GM20431 (cell line): ENCODE measurements around the gene SLC48A1.

Experiments used
- in situ Hi-C: fragments of 300-500 bp; cut with MseI, MboI; formaldehyde crosslinking; loops from one replicate; pipeline ENCODE4 v1.15.0; 2020; ENCODE audit warnings: low sequenced_read_pairs; ENCODE audit not compliant: unreplicated experiment

Gene SLC48A1

DNA sequence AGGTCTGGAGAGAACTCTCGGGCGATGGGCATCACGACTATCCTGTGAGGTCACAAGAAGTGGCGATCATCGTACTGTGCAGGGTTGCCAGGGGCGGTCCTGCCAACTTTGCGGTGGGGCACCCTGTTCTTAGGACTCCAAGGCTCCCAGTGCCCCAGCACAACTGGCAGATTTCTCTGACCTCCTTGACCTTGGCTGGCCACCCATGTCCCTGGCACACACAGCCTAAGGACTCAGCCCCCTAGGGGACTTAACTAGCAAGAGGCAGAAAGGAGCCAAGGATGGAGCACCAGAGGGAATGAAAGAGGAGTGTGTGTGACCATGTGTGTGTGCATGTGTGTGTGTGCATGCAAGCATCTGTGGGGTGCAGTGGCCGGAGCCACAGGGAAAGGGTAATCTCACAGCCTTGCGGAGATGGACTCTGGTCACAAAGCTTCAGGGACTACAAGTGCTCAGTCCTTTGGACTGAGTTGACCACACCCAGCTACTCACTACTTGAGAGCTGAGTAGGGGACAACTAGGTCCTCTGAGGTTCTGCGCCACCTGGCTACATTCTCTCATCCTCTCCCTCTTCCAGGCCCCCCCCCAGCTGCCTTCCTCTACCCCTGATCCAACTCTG, 13.7 kb downstream of the SLC48A1 start:
- in situ Hi-C loops, result loop anchor here (5.0 kb wide), 1 partner anchor 56 kb away; no protein-coding TSS in a partner anchor

DNA sequence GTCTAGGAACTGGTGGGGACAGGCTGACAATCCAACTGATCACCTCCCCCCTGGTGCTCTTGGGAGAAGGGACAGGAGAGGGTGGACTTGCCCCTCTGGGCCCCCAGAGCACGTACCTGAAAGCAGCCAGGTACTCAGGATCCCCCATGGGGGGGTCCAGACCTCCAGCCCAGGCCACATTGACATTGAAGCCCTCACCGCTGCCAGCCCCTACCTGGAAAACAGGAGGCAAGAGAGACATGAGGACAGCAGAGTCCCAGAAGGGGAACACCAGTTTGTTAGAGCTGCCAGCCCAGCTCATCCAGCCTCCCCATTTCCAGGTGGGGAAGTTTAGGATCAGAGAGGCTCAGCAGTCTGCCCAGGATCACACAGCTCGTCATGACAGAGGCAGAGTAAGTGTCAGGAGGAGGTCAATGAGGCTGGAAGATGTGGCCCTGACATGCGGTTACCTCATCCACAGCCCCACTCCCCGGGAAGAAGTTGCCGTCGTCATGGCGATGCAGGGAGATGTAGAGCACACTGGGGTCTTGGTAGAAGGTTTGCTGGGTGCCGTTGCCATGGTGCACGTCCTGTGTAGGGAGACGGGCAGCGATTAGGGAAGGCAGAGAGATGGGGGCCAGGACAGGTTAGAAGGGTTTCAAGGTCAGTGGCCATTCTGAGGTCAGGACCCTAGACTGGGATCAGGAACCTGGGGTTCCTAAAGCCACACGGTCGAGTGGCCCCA, 14.7 kb downstream of the SLC48A1 start:
- in situ Hi-C loops, result loop anchor here (5.0 kb wide), 1 partner anchor 55 kb away; no protein-coding TSS in a partner anchor

- in situ Hi-C loops, result loop anchor here (5.0 kb wide), 1 partner anchor 53 kb away; no protein-coding TSS in a partner anchor
Measured at GRCh38 chr12:47789141-47789540, 16.1 kb downstream of the SLC48A1 start.

- in situ Hi-C loops, result loop anchor here (5.0 kb wide), 1 partner anchor 52 kb away; no protein-coding TSS in a partner anchor
Measured at GRCh38 chr12:47789712-47790489, 16.9 kb downstream of the SLC48A1 start.

GRCh38 chr12:47790676-47791350, 17.8 kb downstream of the SLC48A1 start:
- in situ Hi-C loops, result no loop called here

DNA sequence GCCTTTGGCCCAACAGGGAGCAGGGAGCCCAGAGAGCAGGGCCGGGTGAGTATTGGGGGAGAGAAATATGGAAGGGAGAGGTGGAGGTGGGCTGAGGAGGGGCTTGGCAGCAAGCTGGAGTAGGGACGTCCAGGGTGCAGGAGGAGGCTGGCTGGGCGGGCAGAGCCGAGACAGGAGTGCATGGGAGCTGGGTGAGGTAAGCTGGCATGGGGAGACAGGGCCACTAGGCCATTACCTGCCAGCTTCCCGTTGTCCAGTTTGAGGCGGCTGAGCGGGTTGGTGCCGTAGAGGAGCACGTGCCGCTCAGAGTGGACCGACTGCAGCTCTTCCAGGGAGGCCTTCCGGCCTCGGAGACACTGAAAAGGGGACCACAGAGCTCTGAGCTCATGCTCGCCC, 18.3 kb downstream of the SLC48A1 start:
- in situ Hi-C loops, result no loop called here

DNA sequence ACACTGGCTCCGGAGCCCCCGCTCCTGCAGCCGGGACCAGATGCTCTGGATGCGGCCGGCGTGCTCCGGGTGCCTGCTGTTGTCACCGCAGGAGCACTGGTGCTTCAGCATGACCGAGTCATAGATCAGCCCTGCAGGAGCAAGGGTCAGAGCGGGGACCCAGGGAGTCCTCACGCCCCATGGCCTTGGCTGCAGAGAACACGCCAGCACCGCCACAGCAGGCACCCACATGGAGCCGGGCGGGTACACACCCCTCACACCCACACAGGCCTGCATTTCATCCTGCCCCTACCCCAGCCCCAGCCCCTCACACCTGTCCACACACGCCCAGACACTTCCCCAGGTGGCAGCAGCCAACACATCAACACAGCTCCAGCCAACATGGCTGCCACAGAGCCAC, 18.8 kb downstream of the SLC48A1 start:
- in situ Hi-C loops, result no loop called here

DNA sequence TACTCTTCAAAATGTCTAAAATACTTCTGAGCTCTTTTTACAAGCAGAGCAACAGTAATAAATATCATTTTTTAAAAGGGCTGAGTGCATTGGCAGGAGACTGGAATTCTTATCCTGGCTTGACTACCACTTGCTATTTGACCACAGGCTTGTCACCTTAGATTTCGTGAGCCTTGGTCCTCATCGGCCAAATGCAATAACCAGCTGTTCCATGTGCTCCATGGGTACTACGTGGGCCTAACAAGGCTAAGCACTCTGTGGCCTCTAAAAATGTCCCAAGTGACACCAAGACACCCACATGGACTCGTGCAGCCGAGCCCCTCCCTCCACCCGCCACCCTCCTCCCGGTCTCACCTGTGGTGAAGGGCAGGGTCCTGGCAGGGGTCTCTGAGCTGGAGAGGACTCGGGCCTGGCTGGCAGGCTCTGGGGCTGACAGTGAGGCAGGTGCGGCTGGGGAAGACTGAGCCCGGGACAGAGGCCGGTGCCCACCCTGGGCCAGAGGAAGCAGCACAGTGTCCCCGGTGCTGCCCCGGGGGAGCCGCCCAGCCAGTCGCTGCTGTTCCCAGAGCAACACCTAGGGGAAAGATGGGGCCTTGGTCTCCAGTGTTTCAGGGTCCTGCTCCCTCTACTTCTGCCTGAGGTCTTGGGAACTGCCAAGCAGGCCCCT, 20.1 kb downstream of the SLC48A1 start:
- in situ Hi-C loops, result no loop called here

GRCh38 chr12:47794679-47795078, 21.6 kb downstream of the SLC48A1 start:
- in situ Hi-C loops, result no loop called here

DNA sequence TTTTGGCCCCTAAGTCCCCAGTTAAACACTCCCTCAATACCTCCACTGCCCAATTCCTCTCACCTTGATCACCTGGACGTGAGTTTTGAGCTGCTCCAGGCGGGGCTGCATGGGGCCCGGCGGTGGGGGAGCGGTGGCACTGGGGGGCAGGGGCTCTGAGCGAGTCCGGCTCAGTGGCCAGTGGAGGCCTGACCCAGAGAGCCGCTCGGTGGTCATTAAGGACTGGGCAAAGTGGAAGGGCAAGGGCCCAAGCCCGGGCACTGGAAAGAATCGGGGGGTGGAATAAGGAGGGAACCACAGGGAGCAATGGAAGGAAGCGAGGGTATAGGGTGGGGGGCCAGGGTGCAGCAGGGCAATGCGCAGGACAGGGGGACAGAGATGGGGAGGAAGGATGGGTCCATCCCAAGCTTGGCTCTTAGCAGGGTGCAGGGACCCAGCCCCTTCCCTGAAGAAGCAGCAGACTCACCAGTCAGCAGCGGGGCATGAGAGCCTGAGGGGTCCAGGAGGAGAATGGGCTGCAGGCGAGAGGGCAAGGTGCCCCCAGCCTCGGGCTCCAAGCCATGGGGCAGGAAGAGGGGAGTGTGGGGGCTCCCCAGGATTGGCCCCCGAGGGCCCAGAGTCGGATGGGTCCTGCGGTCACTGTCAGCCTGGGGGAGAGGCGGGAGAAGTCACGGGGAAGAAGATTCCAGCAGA, 22.2 kb downstream of the SLC48A1 start:
- in situ Hi-C loops, result no loop called here

DNA sequence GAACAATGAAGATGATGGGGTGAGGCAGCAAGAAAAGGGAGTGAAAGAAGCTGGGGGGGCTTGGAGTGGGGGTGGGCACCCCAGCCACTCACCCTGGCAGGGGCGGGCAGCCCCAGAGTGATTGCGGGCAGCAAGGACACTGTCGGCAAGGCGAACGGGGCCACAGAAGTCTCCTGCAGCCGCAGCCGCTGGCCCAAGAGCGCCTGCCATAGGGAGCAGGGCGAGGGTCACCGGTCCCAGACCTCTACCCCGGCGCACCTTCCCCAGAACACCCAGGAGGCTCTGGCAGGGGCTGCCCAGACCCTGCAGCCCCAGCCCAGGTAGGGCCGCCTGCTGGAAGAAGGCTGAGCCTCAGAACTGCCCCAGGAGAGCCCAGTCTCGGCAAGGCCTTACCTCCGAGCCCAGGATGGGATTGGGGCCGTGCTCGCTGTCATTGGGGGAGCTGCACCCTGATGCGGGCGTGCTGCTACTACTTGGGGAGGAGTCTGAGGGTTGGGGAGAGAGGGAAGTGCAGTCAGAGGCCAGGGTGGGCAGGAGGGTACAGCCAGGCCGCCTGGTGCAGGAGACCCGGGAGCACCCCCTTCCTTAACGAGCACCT, 22.9 kb downstream of the SLC48A1 start:
- in situ Hi-C loops, result no loop called here

GRCh38 chr12:47797441-47797840, 24.4 kb downstream of the SLC48A1 start:
- in situ Hi-C loops, result no loop called here

DNA sequence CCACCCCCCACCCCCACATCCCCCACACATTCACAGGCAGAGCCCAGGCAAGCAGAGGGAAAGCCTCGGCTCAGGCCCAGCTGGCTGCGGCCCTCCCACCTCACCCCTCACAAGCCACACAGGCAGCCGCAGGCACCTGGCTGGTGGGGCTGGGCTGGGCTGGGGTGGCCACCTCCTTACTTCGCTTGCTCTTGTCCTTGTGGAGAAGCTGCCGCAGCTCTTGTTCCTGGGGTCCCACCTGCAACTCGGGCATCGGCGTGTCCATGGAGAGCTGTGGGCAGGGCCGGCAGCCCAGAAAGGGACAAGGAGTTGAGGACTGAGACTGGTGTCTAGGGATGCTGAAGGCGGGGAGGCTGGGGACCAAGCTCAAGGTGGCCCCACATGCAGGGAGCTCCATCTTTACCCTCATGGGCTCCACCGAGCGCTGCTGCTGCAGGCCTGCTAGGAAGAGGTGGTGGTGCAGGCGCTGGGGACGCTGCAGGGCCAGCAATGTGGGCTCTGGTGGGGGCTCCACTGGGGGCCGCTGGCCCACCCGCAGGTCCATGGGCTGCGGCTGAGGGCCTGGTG, 25.4 kb downstream of the SLC48A1 start:
- in situ Hi-C loops, result no loop called here

DNA sequence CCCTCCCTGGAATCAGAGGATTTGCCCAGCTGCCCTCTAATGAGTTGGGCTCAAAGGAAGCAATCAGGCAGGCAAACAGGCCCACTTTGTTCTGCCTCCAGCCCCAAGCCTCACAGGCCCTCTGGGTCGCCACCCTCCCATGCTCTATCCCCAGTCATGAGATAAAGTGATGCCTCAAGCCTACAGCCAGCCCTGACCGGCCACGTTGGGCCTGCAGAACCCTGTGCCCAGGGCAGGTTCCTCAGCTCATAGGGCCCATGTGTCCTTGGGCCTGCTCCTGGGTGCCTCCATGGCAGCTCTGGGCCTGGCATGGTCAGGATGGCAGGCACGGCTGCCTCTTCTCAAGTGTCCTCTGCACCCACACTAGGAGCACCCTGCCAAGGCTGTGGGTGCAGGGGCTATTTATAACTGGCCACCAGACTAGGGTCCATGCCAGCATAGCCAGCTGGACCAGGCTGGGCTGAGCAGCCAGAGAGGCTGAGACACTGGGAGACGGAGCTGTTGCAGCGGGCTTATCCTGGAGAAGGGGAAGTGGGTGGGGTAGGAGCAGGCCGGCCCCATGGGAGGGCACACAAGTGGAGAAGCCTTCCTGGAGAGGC, 26.4 kb downstream of the SLC48A1 start:
- in situ Hi-C loops, result no loop called here

- in situ Hi-C loops, result no loop called here
Measured at GRCh38 chr12:47800582-47800981, 27.5 kb downstream of the SLC48A1 start.

DNA sequence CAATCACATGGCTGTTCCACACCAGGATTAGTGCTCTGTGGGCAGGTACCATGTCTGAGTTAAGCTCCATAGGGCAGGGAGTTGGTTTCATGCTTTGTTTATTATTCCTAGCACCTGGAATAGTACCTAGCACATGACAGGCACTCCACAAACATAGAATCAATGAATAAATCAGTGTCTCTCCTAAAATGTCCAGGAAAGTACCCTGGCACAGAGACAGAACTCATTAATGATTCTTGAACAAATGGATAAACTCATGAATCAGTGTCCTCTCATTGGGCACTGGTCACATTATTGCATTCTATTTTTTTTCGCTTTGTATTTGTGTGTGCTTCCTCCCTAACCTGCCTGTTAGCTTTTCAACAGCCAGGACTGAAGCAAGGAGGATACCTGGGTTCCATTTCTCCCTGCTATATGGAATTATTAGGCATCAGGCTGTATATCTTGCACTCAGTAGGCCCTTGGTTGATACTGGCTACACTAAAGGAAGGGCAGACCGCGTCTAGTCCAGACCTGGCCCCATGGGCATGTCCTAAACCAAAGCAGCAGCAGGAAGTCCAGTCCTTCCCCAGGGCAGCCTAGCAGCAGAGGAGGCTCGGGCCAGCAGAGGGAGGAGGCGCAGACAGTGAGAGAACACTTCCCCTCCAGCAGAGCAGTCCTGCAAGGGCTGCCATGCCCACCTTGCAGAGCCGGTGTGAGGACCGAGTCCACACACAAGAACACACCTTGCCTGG, 28.3 kb downstream of the SLC48A1 start:
- in situ Hi-C loops, result no loop called here

GRCh38 chr12:47801904-47802246, 28.8 kb downstream of the SLC48A1 start:
- in situ Hi-C loops, result no loop called here

- in situ Hi-C loops, result no loop called here
Measured at GRCh38 chr12:47802312-47802711, 29.3 kb downstream of the SLC48A1 start.
